ENCODE measurements around the gene HAUS3.

HAUS3 gene

DNA sequence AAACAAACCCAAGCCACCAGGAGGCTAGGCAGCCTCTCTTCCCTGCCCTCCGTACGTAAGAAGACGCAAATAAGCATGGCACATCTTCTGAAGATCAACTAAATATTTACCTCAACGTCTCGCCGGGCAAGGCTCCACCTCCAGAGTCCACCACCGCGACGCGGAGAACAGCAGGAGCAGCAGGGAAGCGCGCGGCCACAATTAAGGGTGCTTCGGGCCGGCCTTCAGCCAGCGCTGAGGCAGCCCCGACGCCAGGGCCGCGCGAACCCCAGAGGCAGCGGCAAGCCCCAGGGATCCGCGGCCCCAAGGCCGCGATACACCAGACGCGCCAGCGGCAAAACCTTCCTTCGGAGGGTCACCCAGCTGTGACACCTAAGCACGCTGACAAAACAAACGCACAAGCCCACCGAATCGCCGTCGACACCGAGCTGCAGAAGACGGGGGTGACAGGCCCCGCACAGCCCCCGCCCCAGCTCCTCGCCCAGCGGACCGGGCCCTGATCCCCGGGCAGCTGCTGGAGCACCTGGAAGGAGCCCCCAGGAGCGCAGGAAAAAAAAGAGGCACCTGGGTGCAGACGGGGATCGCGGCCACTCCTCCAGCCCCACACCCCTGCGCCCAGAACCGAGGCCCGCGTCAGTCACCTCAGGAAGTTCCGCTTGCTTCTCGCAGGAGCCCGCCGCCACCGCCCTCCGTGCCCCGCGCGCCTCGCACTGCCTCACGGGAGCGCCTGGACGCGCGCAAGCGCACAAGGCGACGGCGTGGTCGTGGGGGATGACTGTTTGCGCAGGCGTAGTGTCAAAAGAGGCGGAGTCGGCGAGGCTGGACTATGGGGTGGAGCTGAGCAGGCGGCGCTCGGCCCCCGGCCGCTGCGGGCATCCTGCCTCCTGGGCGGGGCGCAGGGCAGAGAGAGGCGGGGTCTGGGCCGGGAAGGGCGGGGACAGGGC is at the start of gene HAUS3, which contains the start of gene POLN:
HAUS3 (minus strand) TSS at position 712 of the 944 bp plus-strand sequence. CDS start 1,175 bp downstream, outside the sequence.
POLN (minus strand) TSS at position 712 of the 944 bp plus-strand sequence. CDS start 12,890 bp downstream, outside the sequence.
- peak; percentile 99 for DNase-seq

DNA sequence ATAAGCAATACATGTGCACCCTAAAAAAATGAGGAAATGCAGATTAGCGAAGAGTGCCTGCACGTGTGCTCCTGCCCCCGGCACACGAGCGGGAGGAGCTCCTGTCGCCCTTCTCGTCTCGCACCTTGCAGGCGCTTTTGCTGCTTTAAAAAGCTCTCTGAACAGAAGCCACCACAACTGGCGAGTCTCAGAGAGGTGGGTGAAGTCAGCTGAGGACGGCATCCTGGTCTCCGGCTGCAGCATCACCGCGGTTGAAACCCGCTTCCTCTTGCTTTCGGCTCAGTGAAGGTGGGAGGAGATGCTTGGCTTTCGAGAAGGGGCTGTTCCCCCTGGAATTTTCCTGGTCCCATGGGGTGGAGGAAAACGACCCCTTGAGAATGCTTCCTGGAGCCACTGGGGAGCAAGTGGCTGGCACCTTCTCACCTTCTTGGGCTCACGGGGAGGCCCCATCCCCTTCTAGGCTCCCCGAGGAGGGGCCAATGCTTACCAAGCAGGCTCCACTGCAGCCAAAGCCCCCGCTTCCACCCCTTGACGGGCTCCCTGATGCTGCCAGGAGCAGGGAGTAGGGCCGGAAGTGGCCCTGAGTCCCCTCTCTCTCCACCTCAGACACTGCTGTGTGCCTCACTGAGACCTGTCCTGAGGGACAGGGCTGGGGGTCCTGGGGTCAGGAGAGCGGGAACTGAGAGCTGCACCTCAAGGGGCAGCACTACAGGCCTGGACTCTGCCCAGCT is 49.2 kb upstream of the HAUS3 start:
- DNase-seq, result no peak

- no peak for DNase-seq
Measured at GRCh38 chr4:2290488-2290887, 48.6 kb upstream of the HAUS3 start.

- DNase-seq, result no peak
Measured at GRCh38 chr4:2289955-2290333, 48.0 kb upstream of the HAUS3 start.

DNA sequence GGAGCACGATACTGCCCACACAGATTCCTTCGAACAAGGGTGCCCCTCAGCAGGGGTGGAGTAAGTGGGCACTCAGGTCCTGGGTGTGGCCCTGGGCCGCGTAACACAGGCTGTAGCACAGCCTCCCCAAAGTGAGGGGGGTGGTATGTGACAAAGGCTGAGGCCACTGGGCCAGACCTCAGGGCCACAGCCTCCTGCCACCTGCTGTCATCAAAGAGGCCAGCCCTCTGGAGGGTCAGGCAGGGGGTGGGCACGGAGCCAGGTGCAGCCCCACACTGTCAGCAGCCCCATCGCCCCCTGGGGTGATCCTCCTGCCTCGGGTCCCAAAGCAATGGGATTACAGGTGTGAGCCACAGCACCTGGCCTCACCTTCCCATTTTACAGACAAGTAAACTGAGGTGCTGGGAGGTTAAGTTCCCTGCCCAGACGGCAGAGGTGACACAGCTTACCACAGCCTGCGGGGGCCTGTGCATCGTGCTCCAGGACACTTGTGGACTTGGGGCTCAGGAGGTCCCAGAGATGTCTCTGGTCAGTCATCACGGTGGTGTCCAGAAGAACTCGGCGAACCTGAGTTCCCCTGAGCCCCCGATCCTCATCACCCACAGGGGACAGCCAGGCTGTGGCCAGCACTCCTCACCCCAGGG is 47.5 kb upstream of the HAUS3 start:
- no peak for DNase-seq

DNA sequence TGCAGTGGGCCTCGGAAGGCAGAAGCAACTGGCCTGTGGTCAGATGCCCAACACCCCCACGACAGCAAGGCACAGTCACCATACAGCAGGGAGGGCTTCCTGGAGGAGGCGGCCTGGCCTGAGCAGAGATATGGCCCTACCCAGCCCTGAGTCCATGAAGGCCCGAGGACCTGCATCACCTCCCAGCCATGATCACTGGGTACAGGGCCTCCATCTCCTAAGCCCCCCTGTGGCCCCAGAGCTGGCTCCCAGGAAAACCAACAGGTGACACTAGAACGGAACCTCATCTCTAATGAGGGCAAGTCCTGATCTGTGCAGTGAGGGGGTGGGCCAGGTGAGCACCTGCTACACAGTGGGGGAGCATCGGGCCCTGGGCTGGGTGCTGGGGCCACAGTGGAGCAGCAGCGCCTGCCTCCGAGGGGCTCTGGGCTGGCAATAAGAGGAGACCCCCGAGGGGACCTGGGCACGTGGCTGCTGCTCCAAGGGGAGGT is 46.2 kb upstream of the HAUS3 start:
- no peak for DNase-seq

- no peak for DNase-seq
Measured at GRCh38 chr4:2287594-2287915, 45.6 kb upstream of the HAUS3 start.

DNA sequence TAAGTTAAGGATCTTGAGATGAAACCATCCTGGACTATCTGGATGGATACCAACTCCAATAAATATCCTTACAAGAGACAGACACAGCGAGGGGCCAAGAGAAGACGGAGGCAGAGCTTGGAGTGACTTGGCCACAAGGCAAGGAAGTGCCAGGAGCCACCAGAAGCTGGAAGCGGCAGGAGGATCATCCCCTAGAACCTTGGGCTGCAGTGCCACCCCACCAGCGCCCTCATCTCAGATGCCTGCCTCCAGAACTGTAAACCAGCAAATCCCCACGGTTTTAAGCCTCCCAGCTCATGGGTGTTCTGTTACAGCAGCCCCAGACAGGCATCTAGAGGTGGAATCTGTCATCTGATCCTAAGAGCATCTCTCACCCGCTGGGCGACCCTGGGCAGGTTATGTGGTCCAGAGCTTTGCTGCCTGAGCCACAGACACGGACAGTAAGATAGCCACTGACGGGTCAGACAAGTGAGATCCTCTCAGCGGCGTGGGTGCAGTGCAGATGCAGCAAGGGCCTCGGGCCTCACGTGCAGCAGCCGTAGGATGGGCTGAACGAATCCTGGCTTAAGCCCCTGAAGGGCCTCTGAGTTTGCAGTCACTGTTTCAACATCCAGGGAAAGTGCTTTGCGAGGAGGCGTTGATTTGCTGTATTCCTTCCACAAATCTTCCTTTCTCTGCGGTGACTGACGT is 45.1 kb upstream of the HAUS3 start:
- DNase-seq, result no peak

DNA sequence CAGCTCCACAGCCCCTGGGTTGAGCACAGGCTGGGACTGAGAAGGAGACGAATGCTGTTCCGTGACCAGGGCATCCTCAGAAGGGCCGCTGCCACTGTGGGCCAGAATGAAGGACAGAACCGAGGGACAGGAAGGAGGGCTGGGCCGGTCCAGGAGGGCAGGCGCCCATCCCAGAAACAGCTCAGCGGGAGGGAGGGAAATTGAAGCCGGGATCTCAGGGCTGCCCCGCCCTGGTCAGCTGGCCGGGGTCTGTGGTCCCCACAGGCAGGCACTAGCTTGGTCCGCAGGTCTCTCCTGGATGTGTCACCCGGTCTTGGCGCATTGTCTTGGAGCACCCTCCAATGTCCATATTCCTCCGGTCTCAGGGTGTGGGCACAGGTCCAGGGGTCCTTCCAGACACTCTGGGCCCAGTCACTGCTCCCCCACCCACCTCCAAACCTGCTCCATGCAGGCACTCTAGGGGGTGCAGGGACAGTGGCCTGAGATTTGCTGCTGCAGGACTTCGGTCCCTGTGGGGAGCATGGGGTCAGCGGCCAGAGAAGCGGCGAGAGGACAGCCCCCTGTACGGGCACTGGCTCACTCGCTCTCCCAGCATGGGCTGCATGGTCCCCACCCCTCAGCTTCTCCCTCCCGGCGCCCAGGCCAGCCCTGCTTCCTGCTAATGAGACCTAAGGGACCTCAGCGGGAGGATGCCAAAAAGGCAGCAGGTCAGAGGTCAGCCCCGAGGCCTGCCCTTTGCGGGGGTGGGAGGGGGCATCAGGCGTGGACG is 43.9 kb upstream of the HAUS3 start:
- no peak for DNase-seq

- DNase-seq, result no peak
Measured at GRCh38 chr4:2284934-2285612, 43.2 kb upstream of the HAUS3 start.

DNA sequence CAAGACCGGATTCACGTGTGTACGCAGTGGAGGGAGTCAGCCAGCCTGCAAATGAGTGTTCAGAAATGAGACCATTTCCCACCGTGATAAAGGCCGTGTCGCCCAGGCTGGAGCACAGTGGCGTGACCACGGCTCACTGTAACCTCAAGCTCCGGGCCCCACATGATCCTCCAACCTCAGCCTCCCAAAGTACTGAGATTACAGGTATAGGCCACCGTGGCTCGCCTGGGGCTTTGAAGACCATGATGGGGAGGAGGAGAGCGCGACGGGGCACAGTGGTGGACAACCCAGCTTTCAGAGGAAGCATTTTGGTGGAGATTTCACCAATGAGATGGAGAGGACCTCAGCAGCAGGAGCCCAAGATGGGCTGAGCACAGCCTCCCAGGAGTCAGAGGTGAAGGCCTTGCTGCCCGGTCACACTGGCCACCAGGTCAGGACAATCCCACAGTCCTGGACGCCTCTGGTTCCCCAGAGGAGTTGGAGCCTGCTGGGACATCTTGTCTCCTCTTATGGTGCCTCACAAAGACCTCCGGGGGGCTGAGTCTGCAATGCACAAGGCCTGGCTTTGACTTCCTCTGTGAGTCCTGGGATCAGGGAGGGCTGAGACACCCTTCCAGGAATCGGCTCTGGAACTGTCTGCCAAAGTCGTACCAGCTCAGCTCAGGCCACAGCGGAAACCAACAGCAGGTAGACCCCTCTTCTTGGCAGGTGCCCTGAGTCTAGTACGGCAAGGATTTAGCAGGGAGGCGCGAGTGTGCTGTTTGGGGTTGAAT is 42.4 kb upstream of the HAUS3 start:
- DNase-seq, result no peak

DNA sequence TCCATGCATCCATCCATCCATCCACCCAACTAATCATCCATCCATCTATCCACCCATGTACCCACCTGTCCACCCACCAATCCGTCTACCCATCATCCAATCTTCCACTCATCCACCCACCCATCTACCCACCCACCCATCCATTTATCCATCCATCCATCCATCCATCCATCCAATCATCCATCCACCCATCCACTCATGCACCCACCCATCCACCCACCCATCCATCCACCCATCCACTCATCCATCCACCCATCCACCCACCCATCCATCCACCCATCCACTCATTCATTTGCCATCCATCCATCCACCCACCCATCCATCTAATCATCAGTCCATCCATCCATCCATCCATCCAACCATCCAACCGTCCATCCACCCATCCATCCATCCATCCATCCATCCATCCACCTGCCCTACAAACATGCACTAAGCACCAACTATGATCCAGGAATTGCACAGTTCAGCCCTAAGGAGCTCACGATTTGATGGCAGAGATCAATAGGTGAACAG is 41.3 kb upstream of the HAUS3 start:
- no peak for DNase-seq

- peak; percentile 13 for DNase-seq
Measured at GRCh38 chr4:2281575-2282343, 39.8 kb upstream of the HAUS3 start.

- no peak for DNase-seq
Measured at GRCh38 chr4:2280531-2281300, 38.8 kb upstream of the HAUS3 start.

DNA sequence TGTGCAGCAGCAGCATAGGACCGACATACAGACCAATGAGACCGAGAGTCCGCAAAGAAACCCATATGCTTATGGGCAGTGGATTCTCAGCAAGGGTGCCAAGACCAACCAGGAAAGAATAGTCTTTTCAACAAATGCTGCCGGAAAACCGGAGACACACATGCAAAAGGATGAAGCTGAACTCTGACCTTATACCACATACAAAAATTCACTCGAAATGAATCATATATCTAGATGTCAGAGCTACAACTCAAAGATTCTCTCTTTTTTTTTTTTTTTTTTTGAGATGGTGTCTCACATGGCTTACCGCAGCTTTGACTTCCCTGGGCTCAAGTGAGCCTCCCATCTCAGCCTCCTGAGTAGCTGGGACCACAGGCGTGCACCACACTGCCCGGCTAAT is 36.0 kb upstream of the HAUS3 start:
- no peak for DNase-seq

DNA sequence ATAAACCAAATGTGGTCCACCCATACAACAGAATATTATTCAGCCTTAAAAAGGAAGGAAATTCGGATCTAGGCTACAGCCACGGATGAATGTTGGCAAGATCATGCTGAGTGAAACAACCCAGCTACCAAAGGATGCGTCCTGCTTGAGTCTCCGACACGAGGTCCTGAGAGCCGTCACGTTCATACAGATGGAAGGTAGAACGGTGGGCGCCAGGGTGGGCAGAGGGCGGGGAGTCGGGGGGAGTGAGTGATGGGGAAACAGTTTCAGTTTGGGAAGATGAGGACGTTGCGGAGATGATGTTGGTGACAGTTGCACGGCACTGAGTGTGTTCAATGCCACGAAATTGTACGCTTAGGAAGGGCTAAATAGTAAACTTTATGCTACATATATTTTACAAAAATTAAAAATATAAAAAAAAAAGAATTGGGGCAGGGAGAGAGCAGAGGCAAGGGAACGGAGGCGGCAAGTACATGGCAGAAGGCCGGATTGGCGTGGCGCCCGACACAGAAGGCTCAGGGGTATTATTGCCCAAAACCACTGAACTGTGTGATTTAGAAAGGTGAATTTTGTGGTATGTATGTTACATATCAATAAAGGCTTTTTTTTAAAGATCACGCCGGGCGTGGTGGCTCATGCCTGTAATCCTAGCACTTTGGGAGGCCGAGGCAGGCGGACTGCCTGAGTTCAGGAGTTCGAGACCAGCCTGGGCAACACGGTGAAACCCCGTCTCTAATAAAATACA is 34.8 kb upstream of the HAUS3 start:
- no peak for DNase-seq

DNA sequence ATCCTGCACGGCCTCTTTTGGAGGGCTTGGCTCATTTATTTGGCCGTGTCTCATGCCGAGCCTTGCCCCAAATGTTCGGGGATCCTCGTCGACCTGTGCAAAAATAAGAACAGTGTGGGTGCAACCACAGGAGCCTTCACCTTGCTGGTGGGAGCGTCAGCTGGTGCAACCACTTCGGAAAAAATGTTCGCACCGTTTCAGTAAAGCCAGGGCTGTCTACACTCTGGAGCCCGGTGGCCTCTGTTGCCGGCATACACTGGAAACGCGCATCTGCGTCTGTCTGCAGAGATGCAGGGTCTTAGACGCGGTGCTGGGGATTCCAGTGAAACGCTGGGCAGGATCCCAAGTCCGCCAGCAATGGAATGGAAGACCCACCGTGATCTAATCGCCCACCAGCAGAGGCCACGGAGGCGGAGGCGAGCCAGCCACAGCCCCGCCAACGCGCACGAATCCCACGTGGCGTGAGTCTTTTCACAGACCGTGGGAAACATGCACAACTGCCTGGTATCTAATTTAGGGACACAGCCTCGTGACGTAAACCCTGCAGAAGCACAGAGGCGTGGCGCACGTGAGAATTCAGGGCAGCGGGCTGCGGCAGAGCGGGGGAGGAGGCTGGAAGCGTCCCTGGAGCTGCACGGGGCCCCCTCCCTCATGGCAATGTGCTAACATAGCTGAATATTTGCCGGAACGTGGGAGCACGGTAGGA is 33.8 kb upstream of the HAUS3 start:
- DNase-seq, result no peak

Measured in inflammatory macrophage treated with lipopolysaccharide for 4 hours (primary cell).